ENCODE results near the gene GABRR3.
A peak's percentile ranks its signal among the peaks of the same experiment; 100 is the strongest.
"Not testable (repeated sequence)": the region's sequence is repeated elsewhere in the genome, so short reads cannot be mapped to it uniquely, and the experiment has no call there.

Gene GABRR3

DNA sequence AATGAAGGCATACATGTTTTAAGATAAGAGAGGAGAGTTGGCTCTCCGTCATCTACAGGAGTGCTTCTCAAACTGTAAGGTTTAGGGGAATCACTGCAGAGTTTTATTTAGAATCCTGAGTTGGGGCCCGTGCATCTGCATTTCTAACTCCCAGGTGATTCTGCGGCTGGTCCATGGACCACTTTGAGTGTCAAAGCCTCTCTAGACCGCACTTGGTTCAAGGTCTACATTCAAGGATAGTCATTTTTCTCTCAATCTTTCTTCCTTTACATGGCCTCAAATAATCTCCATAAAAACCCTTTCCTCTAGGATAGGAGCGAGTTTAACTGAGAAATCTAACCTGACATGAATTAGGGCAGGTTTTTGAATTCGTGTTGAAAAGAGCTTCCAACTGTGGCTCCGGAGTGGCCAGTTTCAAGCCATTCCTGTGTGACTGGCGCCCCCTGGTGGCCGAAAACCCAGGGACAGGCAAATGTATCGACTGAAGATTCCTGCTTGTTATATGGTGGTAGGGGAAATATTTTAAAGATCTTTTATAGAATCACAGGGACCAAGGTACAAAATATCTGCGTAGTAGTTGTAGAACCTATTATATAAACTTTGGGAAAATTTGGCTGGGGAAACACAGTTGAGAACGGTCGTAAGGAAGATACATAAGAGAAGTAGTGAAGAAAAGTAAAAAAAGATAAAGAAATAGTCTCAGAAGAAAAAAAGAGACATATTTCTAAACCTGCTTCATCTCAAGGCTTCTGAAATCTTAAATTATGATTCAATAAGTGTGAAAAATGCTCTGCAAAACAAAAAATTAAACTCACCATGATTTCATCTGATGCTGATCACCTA is 11.9 kb downstream of the GABRR3 start:
- peak; percentile 76 for DNase-seq (ENCODE audit: low spot score)

DNA sequence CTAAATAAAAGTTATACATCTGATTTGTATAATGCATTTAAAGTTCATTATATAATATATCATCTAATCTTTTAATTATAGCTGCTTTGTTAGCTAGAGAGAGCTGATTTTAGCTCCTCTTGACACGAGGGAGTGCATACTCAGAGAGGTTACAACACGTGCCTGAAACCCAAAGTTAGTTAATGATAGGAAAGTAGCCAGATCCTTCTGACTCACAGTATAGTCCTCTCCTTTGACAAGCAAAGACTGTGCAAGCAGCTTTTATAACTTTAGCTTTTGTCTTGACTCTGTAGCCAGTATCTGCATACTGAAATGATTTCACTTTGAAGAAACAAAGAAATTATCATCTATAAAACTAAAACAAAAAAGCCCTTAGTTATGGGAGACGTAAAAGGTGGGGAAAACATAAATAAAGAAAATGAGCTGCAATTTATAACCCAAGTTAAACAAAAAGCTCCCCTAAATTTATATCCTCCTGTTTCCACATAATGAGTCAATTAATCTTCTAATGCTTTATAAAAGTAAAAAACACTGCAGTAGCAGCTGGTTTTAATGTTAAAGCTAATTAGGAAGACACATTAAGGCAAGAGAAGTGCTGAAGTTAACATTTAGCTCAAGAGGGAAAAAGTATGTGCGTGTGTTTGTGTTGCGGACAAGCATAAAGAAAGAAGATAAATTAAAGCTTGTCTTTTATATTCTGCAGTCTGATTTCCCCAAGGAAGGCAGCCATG is 13.1 kb downstream of the GABRR3 start:
- DNase-seq (ENCODE audit: low spot score) = no peak

DNA sequence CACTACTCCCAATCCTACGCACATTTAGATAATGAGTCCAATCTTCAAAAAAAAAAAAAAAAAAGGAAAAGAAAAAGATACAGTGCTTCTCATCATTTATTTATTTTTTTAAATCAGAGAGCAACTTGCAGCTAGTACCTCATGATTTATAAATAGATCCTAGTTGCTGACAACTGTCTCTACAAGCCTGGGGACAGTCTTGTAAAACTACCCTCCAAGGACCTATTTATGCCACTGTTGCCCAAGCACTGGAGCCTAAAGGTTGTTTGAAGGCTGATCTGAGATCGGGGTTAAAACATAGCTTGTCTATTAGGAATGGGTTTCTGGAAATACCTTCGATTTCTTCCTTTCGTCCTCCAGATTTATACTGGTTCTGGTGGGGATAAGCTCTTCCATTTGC is 14.7 kb downstream of the GABRR3 start:
- no peak for DNase-seq (ENCODE audit: low spot score)

DNA sequence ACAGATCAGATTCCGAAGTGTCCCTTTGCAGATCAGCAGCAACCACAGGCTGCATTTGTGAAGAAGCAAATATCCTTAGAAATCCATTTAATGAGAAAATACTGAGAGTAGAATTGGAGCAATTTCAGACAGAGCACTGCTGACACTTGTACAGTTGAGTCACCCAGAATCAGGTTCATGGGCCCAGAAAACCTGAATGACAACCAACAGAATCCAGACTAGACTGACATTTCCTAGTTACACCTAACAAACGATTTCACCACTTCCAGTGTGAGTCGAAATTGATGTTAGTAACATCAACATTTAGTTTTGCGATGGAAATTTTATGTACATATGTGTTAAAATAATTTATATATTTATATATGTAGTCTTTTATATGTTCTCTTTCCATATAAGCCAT is 16.8 kb downstream of the GABRR3 start:
- DNase-seq (ENCODE audit: low spot score) = no peak

DNA sequence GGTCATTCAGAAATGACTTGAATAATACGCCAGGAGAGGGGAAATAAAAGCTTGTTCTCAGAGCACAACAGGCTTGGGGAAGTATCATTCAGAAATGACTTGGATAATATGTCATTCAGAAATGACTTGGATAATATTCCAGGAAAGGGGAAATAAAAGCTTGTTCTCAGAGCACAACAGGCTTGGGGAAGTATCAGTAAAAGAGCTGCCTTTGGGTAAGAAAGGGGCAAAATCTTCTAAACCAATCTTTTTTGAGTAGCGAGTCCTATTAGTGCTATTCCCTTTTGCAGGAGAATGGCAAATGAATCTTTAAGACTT is 20.9 kb downstream of the GABRR3 start:
- no peak for DNase-seq (ENCODE audit: low spot score)

DNA sequence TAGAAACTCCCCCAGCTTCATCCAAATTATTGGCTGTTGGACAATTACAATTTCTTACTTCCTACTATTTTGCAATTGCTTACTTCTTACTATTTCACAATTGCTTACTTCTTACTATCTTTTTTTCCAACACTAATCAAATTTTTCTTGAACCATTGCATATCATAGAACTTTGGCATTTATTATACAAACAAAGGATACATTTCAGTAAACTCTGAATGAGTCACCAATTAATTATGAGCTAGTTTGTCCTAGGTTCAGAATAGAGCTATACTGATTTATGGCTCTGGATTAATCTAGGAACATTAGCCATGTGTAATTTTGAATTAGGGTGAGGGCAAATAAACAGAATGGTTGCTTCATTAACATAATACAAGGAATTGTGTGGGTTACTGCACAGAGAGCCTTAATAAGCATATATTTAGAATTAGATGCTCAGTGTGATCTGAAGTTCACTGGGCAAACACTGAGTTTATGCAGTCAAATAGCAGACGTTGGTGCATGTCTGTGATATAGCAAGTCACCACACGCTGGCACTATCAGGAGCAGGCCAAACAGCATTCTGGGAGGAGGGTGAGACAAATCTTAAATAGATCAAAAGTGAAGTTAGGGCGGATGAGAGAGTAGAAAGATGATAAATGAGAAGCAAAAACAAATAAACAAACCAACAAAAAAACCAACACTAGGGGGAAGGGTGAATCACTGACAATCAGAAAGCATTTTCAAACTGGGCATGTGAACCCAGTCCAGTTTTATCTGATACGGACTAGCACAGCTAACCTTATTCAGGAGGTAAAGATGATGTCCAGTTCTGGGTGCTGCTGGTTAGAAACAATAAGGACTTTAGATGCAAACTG is 21.5 kb downstream of the GABRR3 start:
- no peak for DNase-seq (ENCODE audit: low spot score)

DNA sequence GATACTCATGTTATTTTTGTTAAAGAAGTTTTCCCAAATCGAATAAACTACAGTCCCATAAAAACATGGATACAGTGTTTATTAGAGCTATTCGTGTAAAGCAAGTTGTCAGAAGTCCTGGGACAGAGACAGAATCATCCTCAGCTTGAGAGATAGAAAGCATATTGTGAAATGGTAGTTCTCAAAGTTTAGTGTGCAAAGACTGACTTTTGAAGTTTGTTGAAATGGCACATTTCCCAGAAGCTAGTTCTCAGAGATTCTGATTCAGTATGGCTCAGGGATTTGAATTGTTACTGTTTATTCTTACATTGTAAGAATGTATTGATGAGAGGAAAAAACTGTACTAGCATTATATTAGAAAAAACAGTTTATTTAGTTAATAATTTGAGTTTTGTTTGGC is 22.1 kb downstream of the GABRR3 start:
- DNase-seq (ENCODE audit: low spot score) = no peak

DNA sequence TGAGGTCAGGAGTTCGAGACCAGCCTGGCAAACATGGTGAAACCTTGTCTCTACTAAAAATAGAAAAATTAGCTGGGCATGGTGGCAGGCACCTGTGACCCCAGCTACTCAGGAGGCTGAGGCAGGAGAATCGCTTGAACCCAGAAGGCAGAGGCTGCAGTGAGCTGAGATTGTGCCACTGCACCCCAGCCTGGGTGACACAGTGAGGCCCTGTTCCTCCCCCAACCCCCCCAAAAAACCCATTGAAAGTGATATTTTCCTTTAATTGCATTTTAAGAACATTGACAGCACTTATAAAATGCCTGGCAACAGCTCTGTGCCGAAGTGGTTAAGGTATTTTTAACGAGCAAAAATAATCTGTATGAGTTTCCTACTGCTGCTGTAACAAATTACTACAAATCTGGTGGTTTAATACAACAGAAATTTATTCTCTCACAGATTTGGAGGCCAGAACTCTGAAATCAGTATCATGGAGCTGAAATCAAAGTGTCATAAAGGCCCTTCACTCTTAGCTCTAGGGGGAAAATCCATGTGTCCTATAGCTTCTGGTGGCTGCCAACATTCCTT is 24.1 kb downstream of the GABRR3 start:
- DNase-seq (ENCODE audit: low spot score) = not testable (repeated sequence)

DNA sequence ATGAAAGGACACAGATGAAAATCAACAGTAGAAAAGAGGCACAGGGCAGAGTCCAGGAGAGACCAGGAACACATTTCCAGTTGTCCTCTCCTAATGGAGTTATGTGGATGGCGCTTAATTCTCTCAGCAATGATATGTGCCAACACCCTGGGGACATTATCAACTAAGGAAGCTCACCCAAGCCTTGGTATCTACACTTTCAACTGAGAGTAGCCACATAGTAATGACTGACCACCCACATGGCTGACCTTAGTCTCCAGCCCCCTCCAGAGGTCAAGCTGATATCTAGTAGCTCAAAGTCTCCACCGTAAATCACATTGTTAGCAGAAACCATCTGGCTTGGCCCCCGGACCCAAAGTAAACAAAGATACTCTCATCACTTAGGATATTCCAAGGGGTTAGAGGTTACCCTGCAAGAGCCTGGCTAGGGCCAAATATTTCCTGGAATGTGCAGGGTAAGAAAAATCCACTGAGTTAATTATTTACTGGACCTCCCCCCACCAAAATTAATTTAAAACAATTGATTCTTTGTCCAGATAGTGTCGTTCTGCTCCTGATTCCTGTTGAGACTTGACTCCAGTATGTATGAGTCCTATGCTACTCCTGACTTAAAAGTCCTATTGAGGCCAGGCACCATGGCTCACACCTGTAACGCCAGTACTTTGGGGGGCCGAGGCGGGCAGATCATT is 24.8 kb downstream of the GABRR3 start:
- DNase-seq (ENCODE audit: low spot score) = no peak

DNA sequence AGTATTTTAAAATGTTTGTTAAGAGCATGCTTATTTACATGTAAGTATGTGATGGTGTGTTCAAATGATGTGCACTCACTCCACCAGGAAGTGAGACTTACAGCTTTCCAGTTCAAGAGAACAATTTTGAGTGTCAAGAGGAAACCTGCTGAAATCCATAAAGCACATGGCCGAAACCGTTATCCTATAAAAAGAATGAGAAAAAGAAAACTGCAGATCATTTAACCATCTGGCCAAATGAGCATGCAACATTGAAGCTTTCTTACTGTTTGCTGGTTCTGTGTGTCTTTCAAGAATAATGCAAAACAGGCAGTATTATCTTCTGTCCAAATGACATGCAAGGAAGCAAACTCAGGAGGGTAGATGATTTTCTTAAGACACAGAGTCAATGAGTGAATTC is 26.3 kb downstream of the GABRR3 start:
- DNase-seq (ENCODE audit: low spot score) = no peak

DNA sequence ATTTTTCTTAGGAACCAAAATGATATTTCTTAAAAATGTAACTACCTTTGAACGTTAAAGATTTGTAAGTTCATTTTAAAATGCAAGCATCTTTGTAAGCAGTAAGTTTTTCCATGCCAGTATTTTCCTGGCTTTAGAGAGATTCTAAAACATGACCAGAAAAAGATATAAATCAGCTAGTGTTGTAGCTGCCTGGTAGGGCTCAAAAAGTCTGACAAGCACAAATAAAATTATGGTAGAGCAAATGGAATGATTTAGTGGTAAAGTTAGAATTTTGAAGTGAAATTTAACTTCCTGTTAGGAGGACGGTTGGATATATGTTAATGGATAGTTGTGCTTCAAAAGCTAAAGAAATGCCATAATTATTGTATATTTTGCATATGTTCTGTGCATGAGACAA is 29.7 kb downstream of the GABRR3 start:
- peak; percentile 61 for DNase-seq (ENCODE audit: low spot score)

DNA sequence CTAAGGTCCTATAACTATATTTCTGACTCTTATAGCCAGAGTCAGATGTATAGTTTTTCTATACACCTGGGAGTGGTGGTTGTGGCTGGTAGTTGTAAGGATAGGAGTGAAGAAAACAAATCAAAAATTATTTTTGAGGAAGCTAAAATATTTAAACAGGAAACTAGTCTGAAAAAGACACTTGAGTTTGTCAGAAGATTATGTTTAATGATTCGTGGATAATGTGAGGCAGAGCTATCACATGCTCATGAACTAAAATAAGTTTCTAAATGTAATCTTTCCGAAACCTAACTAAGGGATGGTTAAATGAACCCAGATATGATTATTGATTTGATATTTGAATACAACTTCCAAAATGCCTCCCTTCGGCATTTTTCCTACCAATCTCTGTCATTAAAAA is 30.4 kb downstream of the GABRR3 start:
- no peak for DNase-seq (ENCODE audit: low spot score)

DNA sequence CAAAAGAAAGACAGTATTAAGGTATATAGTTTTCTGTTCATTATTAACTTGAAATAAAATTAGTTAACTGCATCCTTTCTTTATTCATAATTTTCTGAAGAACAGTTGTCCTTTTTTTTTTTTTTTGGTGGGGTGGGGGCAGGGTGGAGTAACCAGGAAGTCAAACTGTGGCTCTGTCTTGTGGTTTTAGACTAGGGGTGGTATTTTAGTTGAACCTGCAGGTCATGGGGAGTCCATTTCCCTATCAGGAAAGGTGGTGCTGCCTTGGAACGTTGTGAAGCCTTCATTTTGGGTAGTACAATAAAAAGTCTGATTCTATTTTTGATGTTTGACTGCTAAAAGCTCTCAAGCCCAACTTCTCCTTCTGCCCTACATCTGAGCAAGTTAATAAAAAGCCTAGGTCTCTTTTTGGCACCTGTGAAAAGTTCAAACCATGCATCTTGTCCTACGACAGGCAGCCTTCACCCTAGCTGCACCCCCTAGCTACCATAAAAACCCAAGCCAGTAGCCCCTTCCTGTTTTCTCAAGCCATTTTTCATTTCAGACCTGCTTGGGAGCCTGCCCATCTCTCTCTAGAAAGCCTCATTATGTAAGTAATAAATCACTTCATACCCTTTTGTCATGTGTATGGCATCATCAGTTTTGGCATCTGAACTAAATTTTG is 31.7 kb downstream of the GABRR3 start:
- DNase-seq (ENCODE audit: low spot score) = no peak

DNA sequence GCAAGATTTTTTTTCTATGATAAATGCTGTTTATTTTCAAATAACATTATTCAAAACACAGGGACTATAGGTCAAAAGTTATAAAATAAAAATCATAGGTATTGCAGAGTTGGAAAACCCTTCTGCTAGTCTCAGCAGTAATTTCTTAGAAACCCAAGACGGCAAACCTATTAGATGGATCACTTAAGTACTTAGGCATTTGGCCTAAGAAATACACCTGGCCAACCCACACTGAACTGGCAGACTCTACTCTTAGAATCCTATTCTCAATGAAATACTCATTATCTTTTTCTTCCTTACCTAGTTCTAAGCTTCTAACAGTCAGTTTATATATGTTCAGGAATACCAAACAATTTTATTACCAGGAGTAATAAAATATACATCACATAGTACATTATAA is 32.4 kb downstream of the GABRR3 start:
- DNase-seq (ENCODE audit: low spot score) = no peak

DNA sequence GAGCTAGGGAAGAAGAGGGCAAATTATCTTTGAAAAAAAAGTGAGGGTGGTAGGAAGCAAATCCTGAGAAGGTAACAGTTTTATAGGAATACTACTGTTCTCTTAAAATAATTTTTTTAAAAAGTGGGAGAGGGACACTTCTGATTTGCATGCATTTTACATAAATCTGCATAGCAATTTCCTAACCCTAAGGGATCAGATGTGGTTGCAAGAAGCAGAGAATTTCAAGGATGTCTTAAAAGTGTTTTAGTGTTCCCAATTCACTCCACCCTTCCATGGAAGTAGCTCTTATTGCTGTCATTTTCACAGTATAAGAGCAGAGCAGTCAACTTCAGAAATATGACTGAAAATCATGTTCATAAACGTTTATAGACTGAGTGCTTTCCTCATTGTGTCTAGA is 35.1 kb downstream of the GABRR3 start:
- no peak for DNase-seq (ENCODE audit: low spot score)

DNA sequence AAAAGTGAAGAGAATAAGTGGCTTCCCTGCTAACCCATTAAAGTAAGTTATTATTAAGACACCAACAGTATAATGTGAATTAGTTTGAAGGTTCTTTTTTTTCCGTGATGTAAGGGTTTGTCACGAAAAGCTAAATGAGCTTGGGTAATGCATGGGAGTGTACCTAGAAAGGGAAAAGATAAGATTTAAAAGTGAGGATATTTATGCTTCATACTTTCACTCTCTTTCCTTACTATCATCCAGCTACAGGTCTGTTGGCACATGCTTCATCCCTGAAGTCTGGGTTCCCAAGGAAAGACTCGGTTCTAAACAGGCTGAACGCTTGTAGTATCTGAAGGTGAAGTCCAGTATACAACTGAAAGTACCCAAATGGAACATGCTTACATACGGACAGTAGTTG is 36.0 kb downstream of the GABRR3 start:
- no peak for DNase-seq (ENCODE audit: low spot score)

DNA sequence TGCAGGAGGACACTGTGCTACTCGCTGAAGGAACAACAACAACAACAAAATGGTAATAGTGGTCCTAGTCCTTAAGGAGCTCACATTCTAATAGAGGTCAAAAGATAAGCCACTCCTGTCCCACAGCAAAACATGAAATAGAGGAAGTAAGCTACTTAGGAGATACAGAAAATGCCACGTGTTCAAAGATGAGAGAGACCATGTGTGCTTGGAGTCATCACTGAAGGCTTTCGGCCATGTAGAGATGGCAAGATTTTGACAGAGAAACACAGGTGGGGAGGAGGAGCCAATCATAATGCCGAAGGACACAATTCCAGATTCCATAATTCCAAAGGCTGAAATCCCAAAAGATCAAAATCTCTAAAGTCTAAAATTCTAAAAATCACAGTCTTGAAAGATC is 38.1 kb downstream of the GABRR3 start:
- DNase-seq (ENCODE audit: low spot score) = no peak

DNA sequence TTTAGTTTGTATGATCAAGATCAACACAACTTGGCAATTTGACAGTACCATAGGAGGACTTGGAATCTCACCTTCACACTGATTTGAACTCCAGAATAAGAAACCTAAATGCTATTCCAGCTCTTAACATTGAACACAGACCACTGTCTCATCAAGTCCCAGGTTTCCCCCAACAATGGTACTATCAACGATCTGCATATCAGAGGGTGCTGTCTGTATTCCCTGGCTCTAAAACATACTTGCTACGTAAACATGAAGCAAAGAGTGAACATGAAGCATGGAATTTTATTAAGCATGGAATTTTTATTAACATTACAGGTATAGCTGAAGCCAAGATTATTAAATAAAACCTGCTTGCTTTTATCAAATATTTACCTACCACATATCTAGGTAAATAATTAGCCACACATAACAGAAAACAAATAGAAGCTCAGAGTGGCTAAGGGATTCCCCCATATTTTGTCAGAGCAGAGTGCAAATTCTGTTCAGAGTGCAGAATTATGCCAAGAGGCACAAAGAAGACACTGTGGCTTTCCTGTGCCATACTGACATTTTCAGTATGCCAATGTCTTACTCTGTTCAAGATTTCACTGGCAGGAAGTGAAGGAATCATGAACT is 40.7 kb downstream of the GABRR3 start:
- DNase-seq (ENCODE audit: low spot score) = no peak

DNA sequence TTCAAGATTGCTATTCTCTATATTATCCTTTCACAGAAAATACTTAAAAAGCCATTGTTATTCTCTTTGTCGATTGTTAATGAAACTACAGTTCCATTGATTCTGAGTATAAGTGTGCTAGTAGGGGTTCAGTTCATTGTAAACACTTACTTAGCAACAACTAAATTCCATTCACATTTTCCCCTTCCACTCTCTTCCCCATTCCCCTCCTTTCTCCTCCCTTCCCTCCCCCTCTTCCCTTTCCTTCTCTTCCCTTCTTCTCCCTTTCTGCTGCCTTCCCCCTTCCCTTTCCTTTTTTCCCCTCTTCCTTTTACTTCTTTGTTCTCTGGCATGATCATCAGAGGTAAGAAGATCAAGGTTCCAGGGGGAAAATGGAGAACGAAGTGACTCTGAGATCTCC is 41.6 kb downstream of the GABRR3 start:
- no peak for DNase-seq (ENCODE audit: low spot score)

DNA sequence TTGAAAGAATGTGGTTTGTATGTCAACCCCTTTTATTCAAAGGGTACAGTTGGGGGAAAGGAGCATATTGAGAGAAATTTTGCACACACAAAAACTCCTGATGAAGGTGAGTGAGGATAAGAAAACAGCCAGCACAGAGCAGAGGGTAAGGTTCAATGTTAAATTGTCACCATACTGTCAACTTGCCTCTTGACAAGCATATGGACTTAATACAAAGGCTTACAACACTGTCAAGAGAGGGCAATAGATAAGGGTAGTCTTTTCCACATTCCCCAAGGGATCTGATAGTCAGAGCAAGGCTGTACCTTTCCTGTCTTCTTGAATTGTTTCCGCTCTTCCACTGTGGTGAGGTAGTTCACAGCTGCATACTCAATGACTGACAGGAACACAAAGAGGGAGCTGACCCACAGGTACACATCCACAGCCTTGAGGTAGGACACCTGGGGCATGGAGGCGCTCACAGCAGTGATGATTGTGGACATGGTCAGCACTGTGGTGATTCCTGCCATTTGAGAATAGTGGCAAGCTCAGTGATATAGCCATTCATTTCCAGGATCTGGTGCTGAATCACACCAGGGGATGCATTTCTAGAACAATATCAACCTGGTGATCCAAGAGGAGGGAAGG is 42.5 kb downstream of the GABRR3 start:
- DNase-seq (ENCODE audit: low spot score) = no peak

Measured in SK-N-DZ (cell line).